Upper lobe of left lung (tissue), 6 donors: ENCODE measurements around the gene EAF1. TPM values are rescaled to one million over a fixed set of nuclear protein-coding genes. Genes with fewer than 3 reads are reported as not detected.
A peak's percentile ranks its signal among the peaks of the same experiment; 100 is the strongest.
"Not testable (repeated sequence)": the region's sequence is repeated elsewhere in the genome, so short reads cannot be mapped to it uniquely, and the experiment has no call there.

Experiments used
- ATAC-seq, 2 donors: fragments of 200-7000 bp; cut with Tn5 transposase; one replicate each; pipeline ENCODE4 v1.9.1; 2022; ENCODE audit warnings: mild to moderate bottlenecking in 2 of 2, moderate library complexity in 2 of 2; ENCODE audit not compliant: low FRiP score in 2 of 2
- DNase-seq, 2 donors: peaks; one replicate each; pipeline ENCODE4 v3.0.0-alpha.2; 2019 to 2020
- H3K27ac ChIP-seq, 4 donors: fragments of 200-600 bp; sonication (generic); one replicate each; pipeline ENCODE4 v1.5.1; 2016 to 2019
- H3K27me3 ChIP-seq, 4 donors: fragments of 200-600 bp; sonication (generic); one replicate each; pipeline ENCODE4 v1.5.1; 2017 to 2019
- H3K36me3 ChIP-seq, 4 donors: fragments of 200-600 bp; sonication (generic); one replicate each; pipeline ENCODE4 v1.5.1; 2016 to 2019
- H3K4me1 ChIP-seq, 4 donors: fragments of 200-600 bp; sonication (generic); one replicate each; pipeline ENCODE4 v1.5.1; 2018 to 2019
- H3K4me3 ChIP-seq, 4 donors: fragments of 200-600 bp; sonication (generic); one replicate each; pipeline ENCODE4 v1.5.1; 2017 to 2019; ENCODE audit warnings: mild to moderate bottlenecking in 2 of 4, moderate library complexity in 1 of 4
- H3K9me3 ChIP-seq, 4 donors: fragments of 200-600 bp; sonication (generic); one replicate each; pipeline ENCODE4 v1.5.1; 2018 to 2019
- CTCF ChIP-seq, 6 experiments: fragments of 450-650 bp in 4 of 6; fragments of 200-600 bp in 2 of 6; sonication (generic) in 2 of 6; IDR thresholded peaks; one replicate each; pipeline ENCODE4 v1.5.1; 2016 to 2019; ENCODE audit warnings: antibody characterized with exemption in 6 of 6
- EP300 ChIP-seq, 4 donors: sonication (generic); formaldehyde crosslinking; IDR thresholded peaks; one replicate each; pipeline ENCODE4 v1.5.1; 2017; ENCODE audit warnings: antibody characterized with exemption in 4 of 4, control low read depth in 2 of 4
- POLR2A ChIP-seq, 4 donors: fragments of 450-650 bp; IDR thresholded peaks; one replicate each; pipeline ENCODE4 v1.5.1; 2016 to 2017; ENCODE audit warnings: antibody characterized with exemption in 4 of 4, mild to moderate bottlenecking in 2 of 4
- POLR2AphosphoS5 ChIP-seq, 2 donors: sonication (generic); formaldehyde crosslinking; IDR thresholded peaks; one replicate each; pipeline ENCODE4 v1.5.1; 2017; ENCODE audit warnings: antibody characterized with exemption in 2 of 2
- WGBS, 2 donors: methylation state at CpG; one replicate each; pipeline ENCODE4 v1.1.5; 2017 to 2018; 5-methylcytosine and 5-hydroxymethylcytosine counted together
- total RNA-seq, 6 donors: library from RNA; depleted of rRNA in 4 of 6; stranded (reverse); fragments of >200 nt in 4 of 6; gene quantifications; one replicate each; pipeline versions ENCODE4 v1.1.0 to v1.2.1, GENCODE V29; 2016 to 2021
- donor health status: DM: no; HTN: no; CAD: no; lungs with moderate emphysema.
- donor health status: DM: no; HTN: yes; CAD: no; lungs with severe emphysema.

Gene EAF1
- total RNA-seq, 6 donors from 2014 or later: 21.1 to 45.1 (median 31.7) TPM

DNA sequence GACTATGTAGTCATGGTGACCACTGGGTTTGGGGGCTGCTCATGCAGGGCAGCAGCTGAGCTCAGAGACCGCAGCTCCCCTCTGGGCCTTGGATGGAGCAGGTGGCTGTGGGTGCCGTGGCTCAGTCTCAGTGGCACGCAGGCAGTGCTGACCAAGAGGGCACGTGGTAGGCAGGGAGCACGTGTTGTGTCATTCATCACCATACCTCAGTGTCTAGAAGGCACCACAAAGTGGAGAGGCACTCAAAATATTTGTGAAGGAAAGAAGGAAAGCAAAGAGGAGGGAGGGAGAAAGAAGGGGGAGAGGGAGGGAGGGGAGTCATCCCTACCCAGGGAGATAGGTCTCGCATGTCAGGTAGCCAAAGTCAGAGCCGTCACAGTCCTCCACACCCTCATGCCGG is 26.1 kb downstream of the EAF1 start:
- ATAC-seq (peak in 1 of 2 donors; percentile 49), DNase-seq (peak in 1 of 2 donors; percentile 36)
- 77 to 92% methylated on average over 8 of the region's 8 CpGs for WGBS, 2 donors
- no peaks in the 10 kb centered on the region for H3K27me3 ChIP-seq
- no peaks in the 10 kb centered on the region for H3K9me3 ChIP-seq
- H3K27ac ChIP-seq: no peak overlapping the region
- no peaks in the 10 kb centered on the region for H3K36me3 ChIP-seq
- H3K4me1 ChIP-seq: no peaks in the 10 kb centered on the region
- no peak for TF ChIP-seq POLR2AphosphoS5 (IDR thresholded peaks at IDR 0.05)
- H3K4me3 ChIP-seq: no peak overlapping the region

- 72 to 75% methylated on average over 8 to 9 of the region's 9 CpGs for WGBS, 2 donors
- no peaks in the 10 kb centered on the region for H3K4me1 ChIP-seq
- no peaks in the 10 kb centered on the region for H3K27me3 ChIP-seq
- TF ChIP-seq EP300 (IDR thresholded peaks at IDR 0.05): no peak
- no peak for TF ChIP-seq CTCF (IDR thresholded peaks at IDR 0.05)
- TF ChIP-seq POLR2A (IDR thresholded peaks at IDR 0.05): no peak
- peak in 1 of 2 donors; percentile 20 for TF ChIP-seq POLR2AphosphoS5 (IDR thresholded peaks at IDR 0.05)
- H3K27ac ChIP-seq: no peak overlapping the region
- H3K4me3 ChIP-seq: no peak overlapping the region
- DNase-seq (no peak), ATAC-seq (no peak)
- H3K9me3 ChIP-seq: no peaks in the 10 kb centered on the region
- no peaks in the 10 kb centered on the region for H3K36me3 ChIP-seq
These were observed 26.7 kb downstream of the EAF1 start for GRCh38 chr3:15453991-15454625.

- DNase-seq (no peak), ATAC-seq (no peak)
- Histone ChIP-seq H3K4me1 (no peaks in the 10 kb centered on the region), H3K36me3 (no peaks in the 10 kb centered on the region), H3K27me3 (no peaks in the 10 kb centered on the region), H3K4me3 (no peak overlapping the region), H3K9me3 (no peaks in the 10 kb centered on the region), H3K27ac (no peak overlapping the region)
- no peak for TF ChIP-seq EP300 (IDR thresholded peaks at IDR 0.05)
- no peak for TF ChIP-seq POLR2A (IDR thresholded peaks at IDR 0.05)
- no peak for TF ChIP-seq CTCF (IDR thresholded peaks at IDR 0.05)
- no peak for TF ChIP-seq POLR2AphosphoS5 (IDR thresholded peaks at IDR 0.05)
These were observed 27.6 kb downstream of the EAF1 start for GRCh38 chr3:15454965-15455364.

DNA sequence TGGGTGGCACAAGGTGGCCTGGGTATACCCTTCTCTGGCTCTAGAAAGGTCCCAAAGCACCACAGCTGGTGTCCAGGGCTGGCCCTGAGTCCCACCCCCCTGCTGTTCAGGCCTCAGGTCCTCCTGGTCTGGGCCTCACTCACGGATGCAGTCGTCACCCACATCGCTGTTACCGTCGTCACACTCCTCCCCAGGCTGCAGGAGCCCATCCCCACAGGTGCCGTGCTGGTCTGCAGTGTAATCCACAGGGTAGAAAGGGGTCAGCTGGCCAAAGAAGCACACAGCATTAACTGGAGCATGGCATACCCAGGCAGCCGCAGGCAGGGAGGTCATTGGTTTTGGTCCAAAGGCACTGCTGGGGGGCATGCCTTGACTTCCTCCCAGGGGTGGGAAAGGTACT is 28.4 kb downstream of the EAF1 start:
- TF ChIP-seq CTCF (IDR thresholded peaks at IDR 0.05): no peak
- no peak for TF ChIP-seq POLR2AphosphoS5 (IDR thresholded peaks at IDR 0.05)
- no peak for TF ChIP-seq EP300 (IDR thresholded peaks at IDR 0.05)
- TF ChIP-seq POLR2A (IDR thresholded peaks at IDR 0.05): no peak
- Histone ChIP-seq H3K9me3 (no peaks in the 10 kb centered on the region), H3K36me3 (no peaks in the 10 kb centered on the region), H3K27me3 (no peaks in the 10 kb centered on the region), H3K4me1 (no peaks in the 10 kb centered on the region), H3K4me3 (no peak overlapping the region), H3K27ac (no peak overlapping the region)
- ATAC-seq: no peak
- WGBS, 2 donors: 88 to 96% methylated on average over 1 to 7 of the region's 7 CpGs
- DNase-seq: no peak

DNA sequence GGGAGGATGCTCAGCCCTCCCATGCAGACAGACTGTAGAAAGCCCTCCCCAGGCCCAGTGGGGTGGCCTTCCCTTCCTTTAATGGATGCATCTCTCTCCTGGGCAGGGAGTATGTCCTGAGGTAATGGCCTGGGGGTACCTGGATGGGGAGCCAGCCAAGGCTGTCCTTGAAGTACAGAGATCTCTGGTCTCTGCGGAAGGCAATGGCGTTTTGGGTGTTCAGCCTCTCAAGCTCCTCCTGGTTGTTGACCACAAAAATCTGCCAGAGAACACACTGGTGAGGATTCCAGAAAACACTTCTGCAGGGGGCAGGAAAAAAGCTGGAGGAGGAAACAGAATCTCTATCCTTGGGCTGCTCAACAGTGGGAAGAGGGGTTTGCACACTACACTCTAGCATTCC is 28.9 kb downstream of the EAF1 start:
- H3K27me3 ChIP-seq: no peaks in the 10 kb centered on the region
- ATAC-seq (no peak), DNase-seq (no peak)
- H3K4me1 ChIP-seq: peaks cover 0 to 3% (median 0%) of the 10 kb centered on the region in 4 donors
- H3K27ac ChIP-seq: no peak overlapping the region
- WGBS, 2 donors: 100% methylated on average over 2 of the region's 2 CpGs; no CpG with 5 or more reads in 1 of the 2 donors
- no peak for TF ChIP-seq POLR2A (IDR thresholded peaks at IDR 0.05)
- TF ChIP-seq CTCF (IDR thresholded peaks at IDR 0.05): no peak
- no peak for TF ChIP-seq EP300 (IDR thresholded peaks at IDR 0.05)
- no peak for TF ChIP-seq POLR2AphosphoS5 (IDR thresholded peaks at IDR 0.05)
- H3K4me3 ChIP-seq: no peak overlapping the region
- no peaks in the 10 kb centered on the region for H3K36me3 ChIP-seq
- H3K9me3 ChIP-seq: no peaks in the 10 kb centered on the region

DNA sequence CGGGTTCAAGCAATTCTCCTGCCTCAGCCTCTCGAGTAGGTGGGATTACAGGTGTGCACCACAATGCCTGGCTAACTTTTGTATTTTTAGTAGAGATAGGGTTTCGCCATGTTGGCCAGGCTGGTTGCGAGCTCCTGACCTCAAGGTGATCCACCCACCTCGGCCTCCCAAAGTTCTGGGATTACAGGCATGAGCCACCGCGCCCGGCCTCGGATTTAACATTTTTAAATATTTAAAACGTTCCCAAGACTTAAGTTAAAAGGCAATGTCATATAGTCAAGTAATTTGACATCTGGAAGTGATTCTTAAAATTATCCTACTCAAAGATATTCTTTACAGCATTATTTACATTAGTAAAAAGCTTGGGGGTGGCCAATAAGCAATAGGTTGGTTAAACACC is 29.5 kb downstream of the EAF1 start:
- not testable (repeated sequence) for H3K36me3 ChIP-seq, H3K27ac ChIP-seq
- WGBS, 2 donors: 89 to 94% methylated on average over 10 of the region's 10 CpGs

More for the DNA sequence above, 29.5 kb downstream of the EAF1 start:
- ATAC-seq, H3K4me1 ChIP-seq, H3K27me3 ChIP-seq, H3K4me3 ChIP-seq, H3K9me3 ChIP-seq, DNase-seq: not testable (repeated sequence)
